NCI-H1436 treated with DMSO at 0.1 percent for 48 hours (cell line): ENCODE measurements around the gene NPR2.

Experiments
- DNase-seq: peaks from one replicate; lab custom pipeline; 2025; lab: John Stamatoyannopoulos, UW

The NPR2 gene

DNA sequence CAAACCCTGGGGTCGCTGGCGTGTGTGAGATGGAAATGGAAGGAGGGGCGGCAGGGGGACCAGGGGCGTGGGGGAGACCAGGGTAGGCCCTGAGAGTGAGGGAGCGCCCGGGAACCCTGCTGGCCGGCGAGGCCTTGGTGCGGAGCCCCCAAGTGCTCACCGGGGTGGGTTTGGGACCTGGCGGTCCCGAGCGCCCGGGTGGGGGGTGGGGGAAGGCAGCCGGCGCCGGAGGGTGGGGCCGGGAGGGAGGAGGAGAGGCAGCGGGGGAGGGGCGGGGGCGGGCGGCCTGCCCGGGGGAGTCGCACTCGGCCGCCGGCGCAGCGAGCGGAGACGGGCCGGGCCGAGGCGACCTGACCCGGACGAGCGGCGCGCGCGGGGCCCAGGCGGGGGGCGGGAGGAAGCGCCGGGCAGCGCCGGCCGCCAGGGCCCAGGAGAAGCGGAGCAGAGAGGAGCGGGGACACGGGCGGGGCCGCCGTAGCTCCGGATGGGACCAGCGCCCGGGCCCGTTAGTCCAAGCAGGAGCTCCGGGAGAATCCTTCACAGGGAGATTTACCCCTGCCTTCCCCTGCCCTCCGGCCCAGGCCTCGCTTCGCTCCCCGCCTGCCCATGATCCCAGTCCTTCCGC, at the start of gene NPR2:
Gene NPR2, plus strand, starts transcription at position 295 of the 625 bp plus-strand sequence. CDS start 818 bp downstream, outside the sequence.
- no peak for DNase-seq

DNA sequence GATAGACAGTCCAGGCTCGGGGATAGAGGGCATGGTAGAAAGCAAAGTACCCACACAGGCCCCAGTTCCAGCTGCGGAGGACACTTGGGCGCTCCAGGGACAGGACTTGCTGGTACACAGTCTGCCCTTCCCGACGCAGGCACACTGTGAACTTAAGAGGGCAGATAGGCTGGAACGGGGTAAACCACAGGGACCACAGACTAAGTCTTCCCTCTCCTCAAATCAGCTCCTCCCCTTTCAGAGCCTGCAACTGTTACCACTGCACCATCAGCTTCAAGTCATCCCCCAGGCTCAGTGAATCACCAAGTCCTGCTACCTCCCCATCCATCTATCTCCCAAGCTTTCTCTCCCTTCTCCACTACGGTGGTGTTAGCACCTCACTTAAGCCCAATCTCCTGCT, 49.7 kb upstream of the NPR2 start:
- no peak for DNase-seq

DNA sequence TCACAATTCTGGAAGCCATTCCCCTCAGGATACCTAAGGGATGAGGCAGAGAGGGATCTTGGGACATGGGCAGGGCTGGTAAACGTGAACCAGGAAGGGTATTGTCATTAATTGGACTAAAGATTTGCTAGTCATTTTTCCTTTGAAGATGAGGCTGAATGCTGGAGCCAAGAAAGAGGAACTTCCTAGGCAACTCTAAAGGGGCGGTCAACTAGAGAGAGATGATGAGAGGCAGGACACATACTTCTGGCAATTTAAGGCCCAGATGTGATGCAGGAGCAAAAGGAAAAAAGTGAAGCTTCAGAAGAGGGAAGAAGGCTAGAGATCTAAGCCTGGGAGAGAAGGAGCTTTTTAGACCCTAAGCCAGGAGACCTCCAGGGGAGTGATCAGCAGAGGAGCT, 47.9 kb upstream of the NPR2 start:
- no peak for DNase-seq

DNA sequence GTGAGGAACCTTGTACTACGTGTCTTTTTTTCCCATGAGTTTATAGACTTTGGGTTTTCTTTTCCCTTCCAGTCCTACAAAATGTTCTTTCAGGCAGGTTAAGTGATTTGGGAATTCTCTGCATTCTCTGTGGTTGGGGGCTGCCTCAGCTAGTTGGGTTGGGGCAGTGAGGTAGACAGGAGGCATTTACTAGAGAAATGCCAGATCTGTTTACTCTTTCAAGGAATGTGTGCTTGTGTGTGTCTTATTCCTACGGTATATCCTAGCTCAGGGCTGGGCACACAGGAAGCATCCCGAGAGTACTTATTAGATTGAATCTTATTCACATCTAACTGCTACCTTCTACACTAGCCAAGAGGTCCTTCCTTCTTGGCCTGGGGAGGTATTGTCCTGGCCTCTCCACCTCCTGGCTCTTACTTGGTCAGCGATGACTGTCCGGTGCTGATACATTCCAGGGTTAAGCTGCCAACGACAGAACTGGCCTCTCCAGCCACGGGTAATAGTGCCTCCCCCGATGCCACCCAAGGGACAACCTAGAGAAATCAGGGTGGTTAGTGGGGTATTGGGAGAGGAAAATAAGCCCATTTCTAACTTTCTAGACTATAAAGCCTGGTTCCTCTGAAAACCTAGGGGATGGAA, 47.4 kb upstream of the NPR2 start:
- DNase-seq: no peak

DNA sequence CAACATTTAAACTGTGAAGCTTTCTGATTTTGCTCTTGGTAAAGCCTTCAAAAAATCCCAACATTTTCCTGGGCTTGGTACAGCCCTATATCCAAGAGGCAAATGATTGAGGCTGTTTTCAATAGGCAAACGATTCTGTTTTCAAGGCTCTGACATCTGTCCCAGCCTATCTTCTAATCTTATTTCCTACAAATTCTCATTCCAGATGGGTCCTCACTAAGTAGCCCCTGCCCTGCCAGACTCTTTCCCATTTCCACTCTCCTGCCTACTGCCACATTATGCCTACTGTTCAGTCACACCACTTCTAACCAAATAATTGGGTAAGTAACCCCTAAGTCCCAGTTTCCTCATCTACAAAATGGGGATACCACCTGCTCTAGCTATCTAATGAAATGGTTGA, 45.8 kb upstream of the NPR2 start:
- DNase-seq: no peak

DNA sequence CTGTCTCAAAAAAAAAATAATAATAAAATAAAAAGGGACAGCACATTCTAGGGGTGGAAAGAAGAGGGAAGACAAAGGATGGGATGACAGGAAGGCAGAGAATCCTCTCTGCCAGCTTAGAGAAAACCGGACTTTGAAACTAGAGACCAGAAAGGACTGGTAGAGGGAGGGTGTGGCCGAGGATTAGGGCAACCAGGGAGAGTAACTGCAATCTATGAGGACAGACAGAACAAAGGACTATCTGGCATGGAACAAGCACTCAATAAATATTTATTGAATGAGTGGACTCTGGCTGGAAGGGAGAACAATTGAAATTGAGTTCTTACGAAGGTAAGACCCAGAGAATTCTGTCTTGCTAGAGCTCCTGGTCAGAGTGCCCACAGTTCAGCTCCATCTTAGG, 44.8 kb upstream of the NPR2 start:
- DNase-seq: no peak

DNA sequence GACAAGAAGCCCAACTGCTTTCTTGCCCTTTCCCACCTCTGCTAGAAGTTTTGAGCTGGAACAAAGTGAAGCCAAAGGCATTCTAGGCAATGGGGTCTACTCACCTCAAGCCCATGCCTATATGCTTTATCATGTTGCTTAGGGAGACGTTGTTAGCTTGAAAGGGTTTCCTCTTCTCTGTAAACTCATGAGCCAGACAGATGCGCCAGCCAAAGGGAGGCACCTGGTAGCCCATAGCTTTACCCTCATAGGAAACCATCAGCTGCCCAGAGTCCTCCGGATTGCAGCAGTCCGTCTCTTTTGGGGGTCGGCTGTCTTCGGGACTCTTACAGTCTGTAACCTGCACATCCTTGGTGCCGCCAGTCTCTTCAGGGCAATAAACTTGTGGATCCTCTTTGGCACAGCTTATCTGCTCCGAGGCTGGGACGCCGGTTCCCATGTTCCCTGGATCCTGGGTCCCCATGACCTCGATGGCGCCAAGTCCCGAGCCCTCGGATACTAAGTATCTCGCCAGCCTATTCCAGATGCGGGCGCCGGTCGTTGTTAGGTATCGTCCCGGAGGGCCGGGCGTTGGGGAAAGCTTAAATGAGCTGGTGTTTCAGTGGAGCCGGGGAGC, 43.0 kb upstream of the NPR2 start:
- DNase-seq: no peak

DNA sequence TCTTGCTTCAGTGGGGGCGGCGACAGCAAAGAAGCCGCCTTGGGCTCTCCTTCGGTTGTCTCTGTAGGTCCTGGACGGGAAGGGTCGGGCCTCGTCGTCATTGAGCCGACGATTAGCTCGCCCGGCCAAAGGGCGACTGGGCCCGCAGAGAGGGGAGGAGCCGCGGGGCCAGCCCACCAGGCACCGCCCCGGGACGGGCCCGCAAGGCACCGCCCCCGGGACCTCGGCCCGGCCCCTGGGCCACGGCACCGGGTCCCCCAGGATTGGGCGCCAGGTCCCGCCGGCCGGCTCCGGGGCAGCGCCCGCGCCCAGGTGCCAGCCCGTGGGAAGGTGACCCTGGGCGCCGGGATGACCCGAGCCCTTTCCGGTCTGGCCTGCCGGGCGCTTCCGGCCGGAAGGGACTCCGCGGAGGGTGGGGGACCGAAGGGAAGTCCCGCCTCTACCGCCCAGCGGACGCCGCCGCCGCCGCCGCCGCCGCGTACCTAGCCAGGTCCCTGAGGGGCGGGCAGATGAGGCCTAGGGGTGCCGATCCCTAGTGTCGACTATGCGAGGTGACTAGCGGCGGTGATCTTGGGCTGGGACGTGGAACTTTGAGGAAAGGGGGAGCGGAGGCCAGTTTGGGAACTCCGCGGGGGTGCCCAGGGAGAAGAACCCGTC, 42.4 kb upstream of the NPR2 start, which contains the start of the genes GBA2 and RGP1:
Gene GBA2, minus strand, starts transcription at position 371 of the 657 bp plus-strand sequence. CDS start 524 bp downstream, outside the sequence.
Gene RGP1, plus strand, starts transcription at position 430 of the 657 bp plus-strand sequence. CDS start 469 bp downstream, outside the sequence.
- DNase-seq: no peak

DNA sequence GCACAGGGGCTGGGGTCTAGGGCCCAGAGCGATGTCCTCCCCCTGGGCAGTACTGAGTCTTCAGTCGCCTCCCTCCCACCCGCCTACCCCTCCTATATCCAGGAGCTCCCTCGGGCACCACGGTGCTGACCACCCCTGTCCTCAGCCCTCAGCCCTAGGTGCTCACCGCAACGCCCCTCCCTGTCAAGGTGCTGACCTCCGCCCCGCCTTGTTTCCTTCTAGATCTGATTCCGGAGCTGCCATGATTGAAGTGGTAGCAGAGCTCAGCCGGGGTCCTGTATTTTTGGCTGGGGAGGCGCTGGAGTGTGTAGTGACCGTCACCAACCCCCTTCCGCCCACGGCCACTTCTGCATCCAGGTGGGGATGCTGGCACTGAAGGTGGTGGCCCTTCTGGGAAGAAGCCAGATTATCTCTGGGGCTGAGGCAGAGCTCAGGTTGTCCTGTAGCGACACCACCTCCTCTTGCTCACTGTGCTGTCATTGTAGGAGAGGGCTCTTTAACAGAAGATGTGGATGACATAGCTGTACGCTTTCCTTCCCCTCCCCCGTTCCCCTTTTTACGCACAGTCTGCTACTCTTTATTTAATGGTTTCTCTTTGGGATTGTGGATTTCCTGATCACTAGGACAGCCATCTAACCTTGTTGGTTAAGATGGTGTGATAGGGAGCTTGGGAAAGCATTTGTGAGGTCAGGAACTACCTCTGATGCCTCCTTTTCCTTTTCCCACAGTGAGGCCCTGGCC, 41.7 kb upstream of the NPR2 start:
- DNase-seq: no peak

DNA sequence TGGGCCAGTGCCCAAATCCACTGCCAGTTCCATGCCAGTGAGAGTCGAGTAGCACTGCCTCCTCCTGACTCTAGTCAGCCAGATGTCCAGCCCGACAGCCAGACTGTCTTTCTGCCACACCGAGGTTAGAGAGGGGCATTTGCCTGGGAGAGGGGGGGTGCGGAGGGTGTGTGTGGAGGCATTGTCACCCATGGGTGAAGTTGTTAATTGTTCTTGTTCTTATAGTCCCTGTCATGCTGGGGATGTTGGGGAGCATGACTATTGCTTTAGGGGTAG, 41.2 kb upstream of the NPR2 start:
- DNase-seq: no peak

DNA sequence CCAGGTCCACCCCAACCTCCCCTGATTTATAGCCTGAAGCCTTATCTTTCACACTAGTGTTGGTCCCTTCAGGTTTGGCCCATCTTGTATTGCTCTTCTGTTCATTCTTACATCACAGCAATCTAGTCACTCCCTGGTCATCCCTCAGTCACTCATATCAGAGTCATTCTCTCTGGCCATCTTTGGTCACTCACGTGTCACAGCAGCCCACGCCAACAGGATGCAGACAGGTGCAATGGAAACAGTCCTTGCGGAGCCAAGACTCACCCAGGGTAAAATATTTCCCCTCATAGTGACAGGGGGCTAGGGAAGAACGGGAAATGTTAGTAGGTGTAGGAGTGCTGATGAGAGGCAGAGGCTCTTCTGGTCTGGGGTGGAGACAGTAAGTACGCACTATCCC, 37.9 kb upstream of the NPR2 start:
- DNase-seq: no peak

DNA sequence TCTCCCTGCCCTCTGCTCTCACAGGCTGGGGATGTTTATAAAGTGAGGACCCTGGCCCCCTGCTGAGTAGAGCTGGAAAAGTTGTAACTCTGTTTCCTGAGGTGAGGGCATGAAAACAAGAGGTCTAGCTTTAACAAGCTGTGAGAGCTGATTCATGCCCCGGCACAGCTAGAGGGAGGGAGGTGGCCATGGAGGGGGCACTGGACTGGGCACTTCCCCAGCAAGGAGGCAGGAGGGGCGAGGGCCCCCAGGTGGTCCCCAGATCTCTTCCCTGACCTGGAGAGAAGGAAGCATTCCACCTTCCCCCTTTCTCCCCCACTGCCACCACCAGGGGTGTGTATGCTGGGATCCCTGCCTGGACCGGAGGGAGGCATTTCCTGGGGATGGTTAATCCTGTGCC, 37.1 kb upstream of the NPR2 start, which contains the start of gene MSMP:
Gene MSMP, minus strand, starts transcription at position 13 of the 400 bp plus-strand sequence. CDS start 147 bp downstream, outside the sequence.
- no peak for DNase-seq

DNA sequence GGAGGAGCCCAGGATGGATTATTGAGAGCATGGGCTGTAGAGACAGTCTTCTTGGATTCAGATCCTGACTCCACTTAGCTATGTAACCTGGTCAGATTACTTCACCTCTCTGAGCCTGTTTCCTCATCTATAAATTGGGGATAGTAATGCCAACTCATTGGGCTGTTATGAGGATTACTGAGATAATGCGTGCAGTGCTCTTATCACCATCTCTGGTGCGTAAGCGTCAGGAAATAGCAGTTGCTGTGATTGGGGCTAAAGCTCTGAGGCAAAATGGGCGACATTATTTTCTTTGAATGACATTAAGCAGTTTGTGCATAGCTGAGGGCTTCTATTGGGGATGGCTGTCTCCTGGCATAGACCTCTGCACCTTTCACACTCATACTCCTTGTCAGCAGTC, 36.3 kb upstream of the NPR2 start:
- DNase-seq: no peak

DNA sequence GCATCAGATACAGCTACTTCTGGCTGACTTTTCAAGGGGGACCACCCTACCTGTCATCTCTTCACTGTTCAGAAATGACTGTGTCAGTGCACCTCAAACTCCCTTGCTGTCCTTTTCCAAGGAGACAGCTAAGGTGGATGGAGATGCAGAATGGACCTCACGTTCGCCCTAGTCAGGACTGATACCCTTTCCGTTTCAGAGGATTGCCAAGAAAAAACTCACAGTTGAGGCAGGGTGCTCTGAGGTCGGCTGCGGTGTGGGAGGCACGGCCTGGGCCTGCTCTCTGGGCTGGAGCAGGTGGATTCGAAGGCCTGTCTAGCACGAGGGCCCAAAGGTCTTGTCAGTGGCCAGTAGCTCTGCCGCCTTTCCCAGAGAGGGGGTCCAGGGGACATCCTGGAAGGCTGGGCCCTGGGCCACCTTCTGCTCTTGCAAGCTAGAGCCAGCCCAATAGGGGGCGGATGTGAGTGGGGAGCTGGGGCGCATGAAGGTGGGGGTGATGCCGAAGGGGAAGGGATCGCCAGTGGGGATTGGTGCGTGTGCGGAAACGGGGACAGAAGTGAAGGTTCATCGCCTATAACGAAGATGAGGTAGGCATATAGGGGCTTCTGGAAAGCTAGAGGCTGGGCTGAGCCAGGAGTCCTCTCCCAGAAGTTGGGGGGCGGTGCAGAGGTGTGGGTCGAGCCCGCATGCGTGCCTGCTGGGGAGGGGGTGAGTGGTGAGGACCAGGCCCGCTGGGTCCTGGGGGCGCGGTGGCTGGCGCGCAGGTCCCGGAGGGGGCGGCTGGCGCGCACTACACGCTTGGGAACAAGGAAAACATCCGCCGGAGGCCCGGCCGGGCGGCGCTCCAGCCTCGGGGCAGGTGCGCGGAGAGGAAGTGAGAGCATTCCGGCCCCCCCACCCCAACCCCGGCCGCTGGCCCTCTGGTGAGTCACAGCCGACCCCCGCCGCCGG, 34.8 kb upstream of the NPR2 start:
- no peak for DNase-seq

DNA sequence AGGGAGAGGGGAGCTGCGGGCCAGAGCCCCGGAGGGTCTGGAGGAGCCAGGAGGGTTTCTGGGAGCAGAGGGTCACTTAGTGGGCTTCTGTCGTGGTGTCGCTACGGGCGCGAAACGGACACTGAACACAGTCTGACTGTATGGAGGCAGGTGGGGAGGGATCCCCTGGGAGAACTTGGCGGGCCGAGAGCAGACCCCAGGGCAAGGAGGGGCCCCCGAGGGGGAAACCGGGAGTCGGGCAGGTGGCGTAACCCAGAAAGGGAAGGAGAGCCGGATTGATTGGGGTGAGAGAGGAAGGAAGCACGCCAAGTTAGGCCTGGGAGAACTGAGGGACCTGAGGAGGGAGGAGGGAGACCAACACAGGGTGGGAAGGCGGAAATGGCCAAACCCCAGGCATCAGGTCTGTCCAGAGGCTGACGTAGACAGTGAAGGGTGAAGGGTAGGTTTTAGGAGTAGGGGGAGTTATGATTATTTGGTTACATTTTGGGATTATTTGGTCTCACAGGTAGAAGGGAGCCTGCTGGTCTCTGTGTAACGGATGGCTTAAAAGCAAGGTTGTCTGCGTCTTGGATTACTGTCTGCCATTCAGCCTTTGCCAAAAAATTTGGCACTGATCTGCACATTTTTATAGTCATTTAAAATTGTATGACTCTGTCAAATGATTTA, 34.0 kb upstream of the NPR2 start:
- no peak for DNase-seq

DNA sequence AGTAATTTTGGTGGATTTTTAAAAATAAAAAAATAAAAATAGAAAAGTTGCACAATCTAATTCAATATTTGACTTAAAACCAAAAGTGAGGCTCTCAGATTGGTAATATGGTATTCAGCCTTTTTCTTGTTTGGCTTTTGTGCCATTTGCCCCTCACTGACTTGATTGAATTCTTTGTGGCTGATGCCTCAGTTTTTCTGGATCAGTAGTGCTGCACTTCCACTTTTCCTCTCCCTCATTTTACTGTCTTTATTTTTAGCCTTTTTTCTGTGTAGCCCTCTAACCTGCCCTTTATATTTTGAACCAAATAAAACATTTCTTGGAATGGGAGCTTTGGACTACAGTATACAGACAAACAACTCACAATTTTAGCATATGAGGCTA, 33.5 kb upstream of the NPR2 start:
- no peak for DNase-seq

DNA sequence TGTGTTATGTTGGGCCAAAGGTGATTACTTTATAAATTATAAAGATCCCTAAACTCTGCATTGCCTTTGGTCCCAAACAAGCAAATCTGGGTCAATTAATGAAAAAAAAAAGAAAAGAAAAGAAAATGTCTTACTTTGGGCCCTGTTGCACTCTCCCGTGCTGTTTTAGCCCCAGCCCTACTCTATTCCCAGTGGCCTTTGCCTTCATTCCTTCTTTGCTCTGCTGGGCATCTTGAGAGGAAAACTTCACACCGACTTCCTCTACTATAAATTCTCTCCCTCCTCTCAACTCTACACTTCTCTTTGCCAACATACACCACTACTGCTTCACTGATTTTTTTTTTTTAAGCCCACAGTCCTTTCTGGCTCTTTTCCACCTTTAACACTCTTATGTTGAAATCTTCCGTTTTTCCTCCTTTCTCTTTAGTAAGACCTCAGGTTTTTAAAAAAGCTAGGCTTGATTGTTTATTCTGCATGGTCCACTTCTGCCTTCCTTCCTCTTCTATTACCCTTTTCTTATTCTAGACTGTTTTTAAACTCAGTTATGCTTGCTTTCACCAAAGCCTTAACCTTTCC, 32.8 kb upstream of the NPR2 start:
- DNase-seq: no peak

DNA sequence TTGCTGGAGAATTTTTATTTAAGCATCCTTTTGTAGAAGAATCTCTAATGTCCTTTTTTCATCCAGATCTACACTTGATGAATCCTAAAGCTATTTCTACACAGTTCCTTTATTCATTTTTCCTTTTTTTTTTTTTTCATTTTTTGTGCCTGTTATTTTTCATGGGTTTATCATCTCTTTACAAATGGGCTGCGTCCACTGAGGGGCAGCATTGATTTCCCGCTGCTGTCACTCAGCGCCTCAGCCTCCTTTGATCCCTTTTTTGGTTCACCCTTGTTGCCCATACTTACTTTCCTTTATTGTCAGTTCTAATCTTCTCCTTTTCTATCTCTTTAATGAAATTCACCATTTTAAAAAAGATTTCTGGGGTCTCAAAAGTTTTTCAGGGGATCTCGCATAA, 31.6 kb upstream of the NPR2 start:
- DNase-seq: no peak

DNA sequence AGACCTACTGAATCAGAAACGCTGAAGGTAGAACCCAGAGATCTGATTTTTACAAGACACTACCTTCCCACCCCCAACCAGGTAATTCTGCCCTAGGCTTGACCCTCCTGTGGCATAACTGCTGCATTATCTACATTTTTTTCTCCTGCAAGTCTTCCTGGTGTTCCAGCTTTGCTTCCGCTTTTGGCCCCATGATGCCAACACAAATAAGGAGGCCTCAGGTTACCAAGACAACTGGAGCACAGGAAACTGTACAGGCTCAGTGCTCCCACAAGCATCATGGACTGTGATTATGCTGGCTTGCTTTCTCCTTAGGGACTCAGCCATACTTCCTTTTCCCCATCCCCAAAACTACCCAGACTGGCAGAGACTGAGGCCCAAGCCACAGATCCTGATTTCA, 30.7 kb upstream of the NPR2 start:
- DNase-seq: no peak

DNA sequence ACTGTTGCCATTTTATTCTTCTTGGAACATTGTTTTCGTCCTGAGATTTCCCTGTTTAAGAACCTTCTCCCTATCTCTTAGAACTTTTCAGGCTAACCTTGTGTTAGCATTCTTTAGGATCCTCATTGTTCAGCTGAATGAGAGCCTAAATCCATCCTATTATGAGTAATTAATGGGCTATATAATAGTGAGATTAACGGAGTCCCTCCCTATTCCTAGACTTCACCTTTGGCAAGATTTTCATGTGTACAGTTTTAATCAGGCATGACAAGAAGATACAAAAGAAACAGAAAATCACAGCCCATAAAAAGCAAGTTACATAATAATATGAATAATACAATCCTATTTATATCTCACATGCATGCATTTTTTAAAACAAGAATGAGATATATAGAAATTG, 28.2 kb upstream of the NPR2 start:
- no peak for DNase-seq
